GM10266 (cell line): ENCODE results near the gene CYP4V2.
A peak's percentile ranks its signal among the peaks of the same experiment; 100 is the strongest.

ENCODE experiments used
- DNase-seq: peaks from one replicate; pipeline ENCODE4 v3.0.0; 2012; ENCODE audit errors: extremely low spot score
- CTCF ChIP-seq: IDR thresholded peaks from 2 replicates; pipeline ENCODE4 v1.5.1; 2012; ENCODE audit warnings: mild to moderate bottlenecking, low read depth; ENCODE audit not compliant: control insufficient read depth, insufficient read depth; ENCODE audit errors: missing control alignments

Gene CYP4V2

GRCh38 chr4:186189656-186190055 is 1.7 kb upstream of the CYP4V2 start:
- TF ChIP-seq CTCF, result no peak
- no peak for DNase-seq

GRCh38 chr4:186190581-186191199 is 677 bp upstream of the CYP4V2 start:
- peak; percentile 28 for TF ChIP-seq CTCF
- peak; percentile 65 for DNase-seq

DNA sequence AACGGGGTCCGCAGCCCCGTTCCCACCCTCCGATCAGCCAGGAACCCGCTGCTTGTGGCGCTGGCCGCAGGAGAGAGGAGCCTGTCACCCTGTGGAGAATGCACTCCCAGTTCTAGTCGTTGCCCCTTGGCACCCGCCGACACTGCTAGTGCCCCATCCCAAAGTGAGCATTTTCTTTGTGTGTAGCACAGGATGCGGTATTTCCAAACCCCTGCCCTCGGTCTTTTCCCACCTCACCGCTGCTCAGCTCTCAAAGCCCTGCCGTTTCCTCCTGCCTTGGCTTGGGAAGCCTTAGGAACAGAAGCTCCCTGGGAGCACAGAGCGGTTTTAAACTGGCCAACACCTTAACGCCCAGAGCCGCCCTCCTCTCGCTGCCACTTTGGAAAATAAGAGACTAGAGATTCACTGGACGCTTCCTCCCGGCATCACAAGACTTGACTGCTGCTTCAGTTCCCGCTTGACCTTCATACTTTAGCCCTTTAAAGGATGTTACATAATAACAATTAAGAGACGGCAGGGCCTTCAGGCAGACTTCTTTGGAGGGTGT is 772 bp downstream of the CYP4V2 start:
- DNase-seq, result peak; percentile 44

DNA sequence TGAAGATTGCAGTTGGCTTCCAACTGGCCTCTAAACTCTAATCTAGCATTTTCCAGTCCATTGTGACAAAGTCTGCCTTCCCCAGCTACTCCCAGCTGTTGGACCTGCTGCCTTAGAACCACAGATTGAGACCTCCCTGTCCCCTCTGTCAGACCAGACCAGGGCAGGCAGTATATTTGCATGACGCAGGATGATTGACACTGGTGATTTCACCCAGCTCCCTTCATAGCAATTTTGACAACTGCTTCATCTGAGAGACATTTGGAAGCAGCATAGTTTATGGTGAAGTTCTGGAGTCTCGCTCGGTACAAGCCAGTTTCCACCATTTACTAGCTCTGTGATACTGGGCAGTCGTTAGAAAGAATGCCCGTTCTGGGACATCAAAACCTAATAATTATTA is 2.5 kb downstream of the CYP4V2 start:
- no peak for TF ChIP-seq CTCF
- no peak for DNase-seq

More for the DNA sequence above, 772 bp downstream of the CYP4V2 start:
- no peak for TF ChIP-seq CTCF

DNA sequence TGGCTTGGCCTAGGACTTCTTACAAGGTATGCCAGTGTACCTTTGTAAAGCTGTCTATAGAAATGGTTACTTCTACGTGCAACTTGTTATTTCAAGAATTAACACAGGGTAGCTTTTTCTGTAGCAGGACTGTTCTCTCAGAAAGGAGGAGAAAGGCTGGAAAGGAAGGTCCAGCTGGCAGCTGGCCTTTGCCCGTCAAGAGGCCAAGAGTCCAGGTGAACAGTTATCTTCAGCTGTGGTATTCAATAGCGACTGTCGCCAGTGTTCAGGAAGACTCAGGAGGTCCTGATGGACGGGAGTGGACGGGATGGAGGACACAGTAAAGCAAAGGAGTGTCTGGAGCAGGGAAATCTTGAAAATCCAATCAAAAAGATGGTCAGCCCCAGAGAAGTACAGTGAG is 4.7 kb downstream of the CYP4V2 start:
- no peak for TF ChIP-seq CTCF
- no peak for DNase-seq

- TF ChIP-seq CTCF, result no peak
Measured at GRCh38 chr4:186200516-186200915, 9.1 kb downstream of the CYP4V2 start.

DNA sequence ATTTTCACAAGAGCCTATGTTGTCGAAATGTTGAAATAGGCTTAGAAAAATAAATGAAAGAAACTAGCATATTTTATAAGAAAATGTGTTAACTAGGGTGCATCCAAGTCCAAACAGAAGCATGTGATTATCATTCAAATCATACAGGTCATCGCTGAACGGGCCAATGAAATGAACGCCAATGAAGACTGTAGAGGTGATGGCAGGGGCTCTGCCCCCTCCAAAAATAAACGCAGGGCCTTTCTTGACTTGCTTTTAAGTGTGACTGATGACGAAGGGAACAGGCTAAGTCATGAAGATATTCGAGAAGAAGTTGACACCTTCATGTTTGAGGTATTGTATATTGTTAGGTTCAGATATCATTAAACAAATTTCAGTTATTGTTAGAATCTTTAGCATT is 9.6 kb downstream of the CYP4V2 start:
- no peak for TF ChIP-seq CTCF
- no peak for DNase-seq

More at GRCh38 chr4:186200516-186200915, 9.1 kb downstream of the CYP4V2 start:
- no peak for DNase-seq
